Stimulated activated CD4-positive, alpha-beta T cell treated with anti-CD3 and anti-CD28 coated beads, Interleukin-4, amount 100 ng/mL, for 1 hour (primary cell): Measurements from ENCODE around the gene KLHL22.
"Not testable (repeated sequence)": the region's sequence is repeated elsewhere in the genome, so short reads cannot be mapped to it uniquely, and the experiment has no call there.

Experiments used
- DNase-seq: peaks from one replicate; pipeline ENCODE4 v3.0.0-alpha.2; 2020

KLHL22 gene

DNA sequence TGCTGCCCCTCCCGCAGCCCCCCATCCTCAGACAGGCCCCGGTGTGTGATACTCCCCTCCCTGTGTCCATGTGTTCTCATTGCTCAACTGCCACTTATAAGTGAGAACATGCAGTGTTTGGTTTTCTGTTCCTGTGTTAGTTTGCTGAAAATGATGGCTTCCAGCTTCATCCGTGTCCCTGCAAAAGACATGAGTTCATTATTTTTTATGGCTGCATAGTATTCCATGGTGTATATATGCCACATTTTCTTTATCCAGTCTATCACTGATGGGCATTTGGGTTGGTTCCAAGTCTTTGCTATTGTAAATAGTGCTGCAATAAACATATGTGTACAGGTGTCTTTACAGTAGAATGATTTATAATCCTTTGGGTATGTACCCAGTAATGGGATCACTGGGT lies 80.4 kb downstream of the KLHL22 start:
- not testable (repeated sequence) for DNase-seq

DNA sequence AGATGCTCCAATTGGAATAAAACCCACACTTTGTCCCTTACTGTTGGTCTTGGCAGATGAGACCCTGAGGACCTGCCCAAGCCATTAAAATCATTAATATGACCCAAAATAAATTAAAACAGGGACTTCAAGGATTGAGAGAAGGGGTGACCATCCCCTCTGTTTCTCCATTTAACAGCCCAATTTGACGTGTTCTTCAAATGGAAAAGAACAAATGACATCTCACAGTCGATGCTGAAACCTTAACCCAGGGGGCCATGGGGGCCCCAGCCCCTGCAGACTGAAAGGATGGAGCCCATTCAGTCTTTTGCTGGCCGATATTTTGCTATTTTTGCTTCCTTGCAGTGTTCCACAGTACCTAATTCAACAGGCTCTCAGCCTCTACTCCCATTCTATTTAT lies 81.1 kb downstream of the KLHL22 start:
- no peak for DNase-seq

DNA sequence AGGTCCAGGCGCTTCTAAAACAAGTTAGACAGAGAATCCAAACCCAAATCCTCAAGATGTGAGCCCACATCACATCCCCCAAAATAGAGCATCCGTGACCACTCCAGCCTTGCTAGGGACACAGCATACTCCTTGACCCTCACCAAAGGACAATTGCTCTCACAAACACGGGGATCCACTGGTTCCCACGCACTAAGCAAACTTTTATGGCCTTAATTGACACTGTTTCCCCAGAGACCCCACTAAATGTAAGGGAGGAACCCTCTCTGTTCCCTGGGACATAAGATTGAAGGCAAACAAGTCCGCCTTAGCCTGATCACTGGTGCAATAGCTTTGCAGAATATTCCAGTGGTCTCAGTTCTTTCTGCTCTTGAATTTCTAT lies 81.5 kb downstream of the KLHL22 start:
- DNase-seq, result no peak

- DNase-seq, result no peak
These were observed 82.2 kb downstream of the KLHL22 start for GRCh38 chr22:20413217-20414058.

GRCh38 chr22:20412474-20413216 lies 83.0 kb downstream of the KLHL22 start:
- DNase-seq, result no peak

DNA sequence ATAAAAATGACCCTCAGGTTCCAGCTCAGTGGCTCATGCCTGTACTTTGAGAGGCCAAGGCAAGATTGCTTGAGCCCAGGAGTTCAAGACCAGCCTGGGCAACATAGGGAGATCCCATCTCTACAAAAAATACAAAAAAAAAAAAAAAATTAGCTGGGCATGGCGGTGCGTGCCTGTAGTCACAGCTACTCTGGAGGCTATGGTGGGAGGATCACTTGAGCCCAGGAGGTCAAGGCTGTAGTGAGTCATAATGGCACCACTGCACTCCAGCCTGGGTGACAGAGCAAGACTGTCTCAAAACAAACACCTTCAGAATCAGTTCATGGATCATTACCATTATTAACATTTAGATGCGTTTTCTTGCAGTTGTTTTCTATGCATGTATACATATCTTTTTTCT lies 86.2 kb downstream of the KLHL22 start:
- not testable (repeated sequence) for DNase-seq

GRCh38 chr22:20408891-20409290 lies 86.7 kb downstream of the KLHL22 start:
- DNase-seq, result no peak

GRCh38 chr22:20407829-20408228 lies 87.8 kb downstream of the KLHL22 start:
- no peak for DNase-seq

DNA sequence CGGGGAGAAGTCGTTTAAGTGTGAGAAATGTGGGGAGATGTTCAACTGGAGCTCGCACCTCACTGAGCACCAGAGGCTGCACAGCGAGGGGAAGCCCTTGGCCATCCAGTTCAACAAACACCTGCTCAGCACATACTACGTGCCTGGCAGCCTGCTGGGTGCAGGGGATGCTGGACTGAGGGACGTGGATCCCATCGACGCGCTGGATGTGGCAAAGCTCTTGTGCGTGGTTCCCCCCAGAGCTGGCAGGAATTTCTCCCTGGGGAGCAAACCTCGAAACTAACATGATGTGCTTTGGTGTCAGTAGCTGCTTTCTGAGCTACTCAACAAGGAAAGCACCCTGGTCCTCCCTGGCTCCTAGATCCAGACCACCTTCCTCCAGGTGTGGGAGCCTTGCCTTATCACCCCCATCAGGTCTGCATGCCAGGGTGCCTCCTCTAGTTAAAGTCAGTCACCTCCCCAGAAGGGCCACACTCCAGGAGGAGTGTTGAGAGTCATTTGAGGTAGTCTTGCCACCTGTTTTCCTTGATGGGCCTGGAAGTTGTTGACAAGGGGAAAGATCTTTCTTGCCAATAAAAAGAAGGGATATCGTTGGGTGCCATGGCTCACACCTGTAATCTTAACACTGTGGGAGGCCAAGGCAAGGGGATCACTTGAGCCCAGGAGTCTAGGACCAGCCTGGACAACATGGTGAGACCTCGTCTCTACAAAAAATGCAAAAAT lies 88.7 kb downstream of the KLHL22 start:
- DNase-seq, result no peak

GRCh38 chr22:20405931-20406685 lies 89.5 kb downstream of the KLHL22 start:
- no peak for DNase-seq

DNA sequence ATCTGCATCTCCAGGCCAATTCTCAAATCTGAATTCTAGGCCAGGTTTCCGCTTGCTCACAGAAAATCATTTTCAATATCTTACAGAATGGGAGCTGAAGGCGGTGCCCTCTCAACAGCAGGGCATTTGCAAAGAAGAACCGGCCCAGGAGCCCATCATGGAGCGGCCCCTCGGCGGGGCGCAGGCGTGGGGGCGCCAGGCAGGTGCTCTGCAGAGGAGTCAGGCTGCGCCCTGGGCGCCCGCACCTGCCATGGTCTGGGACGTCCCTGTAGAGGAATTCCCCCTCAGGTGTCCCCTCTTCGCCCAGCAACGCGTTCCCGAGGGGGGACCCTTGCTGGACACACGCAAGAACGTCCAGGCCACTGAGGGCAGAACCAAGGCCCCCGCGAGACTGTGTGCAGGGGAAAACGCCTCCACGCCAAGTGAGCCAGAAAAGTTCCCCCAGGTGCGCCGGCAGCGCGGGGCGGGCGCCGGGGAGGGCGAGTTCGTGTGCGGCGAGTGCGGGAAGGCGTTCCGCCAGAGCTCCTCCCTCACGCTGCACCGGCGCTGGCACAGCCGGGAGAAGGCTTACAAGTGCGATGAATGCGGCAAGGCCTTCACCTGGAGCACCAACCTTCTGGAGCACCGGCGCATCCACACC lies 90.2 kb downstream of the KLHL22 start:
- no peak for DNase-seq

GRCh38 chr22:20404881-20405280 lies 90.7 kb downstream of the KLHL22 start:
- DNase-seq, result no peak

GRCh38 chr22:20403779-20404140 lies 91.8 kb downstream of the KLHL22 start:
- DNase-seq, result no peak

DNA sequence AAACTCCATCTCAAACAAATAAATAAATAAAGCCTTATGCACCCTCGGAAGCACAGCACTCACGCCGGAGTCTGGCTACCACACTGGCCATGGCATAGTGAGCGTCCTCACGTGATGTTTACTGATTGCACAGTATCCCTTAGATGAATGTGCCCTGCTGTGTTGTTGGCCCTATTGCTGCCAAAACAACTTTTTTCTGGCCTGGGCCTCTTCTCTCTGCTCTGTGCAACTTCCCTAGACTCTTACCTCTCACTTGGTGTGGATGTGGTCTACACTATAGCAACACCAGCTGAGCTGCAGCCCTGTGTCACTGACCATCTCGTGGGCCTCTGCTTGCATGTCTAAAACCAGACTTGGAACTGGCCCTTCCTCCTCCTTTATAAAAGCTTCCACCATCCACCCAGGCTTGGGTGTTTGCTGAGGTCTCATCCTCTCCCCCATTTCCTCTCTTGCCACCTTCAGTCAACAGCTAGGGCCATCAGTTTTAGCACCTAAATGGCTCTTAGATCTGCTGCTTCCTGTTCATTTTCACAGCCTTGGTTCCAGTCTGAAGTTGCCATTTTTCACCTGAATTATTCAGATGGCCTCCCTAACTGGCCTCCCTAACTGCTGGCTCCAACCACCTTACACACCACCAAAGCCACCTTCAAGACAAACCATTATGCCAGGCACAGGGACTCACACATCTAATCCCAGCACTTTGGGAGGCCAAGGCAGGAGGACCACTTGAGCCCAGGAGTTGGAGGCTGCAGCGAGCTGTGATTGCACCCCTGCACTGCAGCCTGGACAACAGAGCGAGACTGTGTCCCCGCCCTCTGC lies 92.4 kb downstream of the KLHL22 start:
- DNase-seq, result no peak

DNA sequence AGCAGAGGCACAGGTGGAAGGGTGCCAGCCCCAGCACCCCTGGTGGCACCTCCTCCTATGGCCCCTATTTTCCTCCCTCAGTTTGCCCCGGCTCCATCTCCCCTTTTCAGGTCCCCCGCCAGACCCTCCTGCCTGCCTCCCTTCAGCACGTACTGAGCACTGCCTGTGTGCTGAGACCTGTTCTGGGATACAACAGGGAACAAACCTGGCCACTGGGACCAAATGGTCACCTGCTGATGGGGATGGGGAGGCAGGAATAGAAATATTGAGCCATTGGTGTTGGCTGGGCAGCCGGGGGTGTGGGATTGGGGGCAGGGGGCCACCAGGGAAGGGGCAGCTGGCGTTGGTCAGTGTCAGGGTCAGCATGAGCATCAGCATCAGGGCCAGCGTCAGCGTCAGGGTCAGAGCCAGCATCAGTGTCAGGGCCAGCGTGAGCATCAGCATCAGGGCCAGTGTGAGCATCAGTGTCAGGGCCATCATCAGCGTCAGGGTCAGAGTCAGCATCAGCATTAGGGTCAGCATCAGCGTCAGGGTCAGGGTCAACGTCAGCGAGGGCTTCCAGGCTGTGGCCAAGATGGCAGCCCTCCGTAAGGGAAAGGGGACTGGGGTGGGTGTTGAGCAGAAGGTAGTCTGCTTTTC lies 94.1 kb downstream of the KLHL22 start:
- no peak for DNase-seq

- DNase-seq, result no peak
These were observed 94.8 kb downstream of the KLHL22 start for GRCh38 chr22:20400606-20401375.

DNA sequence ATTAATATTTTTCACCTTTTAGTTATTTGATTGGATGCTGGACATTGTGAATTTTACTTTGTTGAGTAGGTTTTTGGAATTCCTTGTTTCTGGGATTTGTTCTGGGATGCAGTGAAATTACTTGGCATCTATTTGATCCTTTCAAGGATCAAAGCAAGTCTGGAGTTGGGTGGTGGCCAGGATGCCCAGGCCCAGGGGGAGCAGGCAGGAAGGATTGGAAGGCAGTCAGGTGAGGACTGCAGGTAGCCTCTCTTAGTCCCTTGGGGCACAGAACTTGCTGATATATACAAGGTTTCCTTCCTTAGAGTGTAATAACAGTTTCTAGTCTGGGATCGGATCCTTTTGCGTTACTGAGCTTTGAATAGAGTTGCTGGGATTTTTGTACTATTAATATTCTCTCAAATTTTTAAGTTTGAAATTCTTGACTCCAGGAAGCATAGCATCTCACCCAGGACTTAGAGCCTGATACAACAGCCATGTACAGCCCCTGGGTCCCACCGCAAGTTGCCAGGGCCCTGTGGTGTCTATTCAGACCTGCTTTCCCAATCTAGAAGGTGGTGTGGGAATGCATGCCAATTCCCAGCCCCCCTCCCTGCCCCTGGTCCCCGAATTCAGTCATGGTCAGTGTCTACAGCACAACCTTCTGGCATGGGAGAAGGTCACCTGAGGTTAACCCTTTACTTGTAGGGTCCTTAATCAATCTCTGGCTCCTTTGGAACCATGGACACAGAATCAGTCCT lies 95.6 kb downstream of the KLHL22 start:
- DNase-seq, result no peak

DNA sequence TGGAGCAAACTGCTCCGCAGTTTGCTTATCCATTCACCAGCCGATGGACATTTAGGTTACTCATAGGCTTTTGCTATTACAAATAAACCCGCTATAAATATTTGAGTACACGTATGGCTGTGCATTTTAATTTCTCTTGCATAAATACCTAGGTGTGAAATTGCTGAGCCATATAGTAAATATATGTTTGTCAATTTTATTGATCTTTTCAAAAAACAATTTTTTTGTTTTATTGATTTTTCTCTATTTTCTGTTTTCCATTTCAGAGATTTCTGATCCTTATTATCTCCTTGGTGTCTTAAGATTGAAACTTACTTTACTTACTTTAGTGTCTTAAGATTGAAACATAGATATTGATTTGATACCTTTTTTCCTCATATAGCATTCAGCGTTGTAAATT lies 97.2 kb downstream of the KLHL22 start:
- DNase-seq, result no peak

- no peak for DNase-seq
These were observed 98.1 kb downstream of the KLHL22 start for GRCh38 chr22:20397498-20397897.

GRCh38 chr22:20396639-20397038 lies 99.0 kb downstream of the KLHL22 start:
- DNase-seq, result no peak
